Glomerular endothelial cell (primary cell): Measurements from ENCODE around the gene AIF1. TPM values are rescaled to one million over a fixed set of nuclear protein-coding genes. Genes with fewer than 3 reads are reported as not detected.

Experiments
- DNase-seq: peaks from one replicate; pipeline ENCODE4 v3.0.0-alpha.2; 2011; ENCODE audit warnings: low read depth, low spot score; ENCODE audit errors: extremely low read depth
- total RNA-seq: library from RNA; depleted of rRNA; stranded (reverse); fragments of >200 nt; gene quantifications from 2 replicates; pipeline ENCODE4 v1.2.3, GENCODE V29; 2015

AIF1 gene
- total RNA-seq, 1 donor from 2014 or later: not detected

- no peak for DNase-seq
Measured at GRCh38 chr6:31639449-31639861, 24.4 kb downstream of the AIF1 start.

DNA sequence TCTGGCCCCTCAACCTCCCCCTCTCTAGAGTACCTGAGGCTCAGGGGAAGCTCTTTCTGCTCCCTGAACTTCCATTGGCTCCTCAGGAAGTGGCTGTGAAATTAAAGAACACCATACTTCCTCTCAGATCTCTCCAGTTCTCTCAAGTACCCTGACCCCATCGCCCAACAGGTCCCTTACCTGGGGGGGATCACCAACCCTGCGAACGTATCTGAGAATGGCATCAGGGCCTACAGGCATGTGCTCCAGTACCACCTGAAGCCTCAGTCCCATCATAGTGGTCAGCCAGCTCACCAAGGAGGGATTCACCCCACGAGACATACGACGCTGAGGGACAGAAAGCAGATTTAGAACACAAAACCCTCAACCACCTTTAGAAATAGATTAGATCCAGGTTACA is 25.6 kb downstream of the AIF1 start:
- no peak for DNase-seq

DNA sequence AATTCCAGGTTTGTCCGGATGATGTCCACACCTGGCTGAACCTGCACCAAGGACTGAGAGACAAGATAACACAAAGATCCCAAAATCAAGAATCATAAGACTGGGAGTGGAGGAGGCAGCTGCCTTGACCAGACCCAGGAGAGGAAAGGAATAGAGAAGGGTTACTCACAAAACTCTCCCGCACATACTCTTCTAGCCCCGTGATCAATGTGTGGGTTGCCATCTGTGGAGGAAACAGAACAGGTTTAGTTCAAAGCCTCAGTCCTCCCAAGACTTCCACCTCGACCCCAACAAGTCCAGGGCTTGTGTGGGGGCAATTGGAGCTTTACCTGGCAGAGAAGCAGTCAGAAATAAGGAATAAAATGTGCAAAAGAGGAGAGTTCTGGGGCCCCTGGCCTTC is 26.3 kb downstream of the AIF1 start:
- DNase-seq: no peak

- DNase-seq: no peak
Measured at GRCh38 chr6:31642798-31643570, 27.9 kb downstream of the AIF1 start.

DNA sequence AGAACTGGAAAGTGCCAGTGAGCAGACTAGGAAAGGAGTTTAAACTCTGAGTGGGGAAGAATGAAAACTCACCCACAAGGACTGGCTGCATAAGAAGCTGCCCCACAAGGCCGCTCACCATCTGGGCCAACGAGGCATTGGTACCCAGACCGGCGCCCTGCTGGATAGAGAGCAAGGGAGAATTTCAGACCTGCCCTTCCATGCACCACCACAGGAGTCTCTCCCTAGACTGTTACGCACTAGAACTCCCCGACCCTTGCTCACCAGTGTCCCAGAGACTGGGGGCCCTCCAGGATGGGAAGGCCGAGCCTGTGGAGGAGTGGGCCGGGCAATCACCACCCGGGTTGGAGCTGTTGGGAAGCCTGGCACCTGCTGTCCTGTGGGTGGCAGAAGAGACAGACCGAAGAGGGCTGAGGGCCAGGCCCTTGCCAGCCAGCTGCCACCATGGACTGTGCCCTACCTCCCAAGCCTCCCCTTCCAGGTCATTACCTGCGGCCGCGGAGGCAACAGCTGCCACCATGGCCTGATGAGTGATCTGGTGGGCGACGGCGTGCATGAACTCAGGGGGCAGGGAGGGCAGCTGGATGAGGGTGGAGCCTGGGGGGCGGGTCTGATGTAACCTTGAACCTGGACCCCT is 28.9 kb downstream of the AIF1 start:
- DNase-seq: no peak

DNA sequence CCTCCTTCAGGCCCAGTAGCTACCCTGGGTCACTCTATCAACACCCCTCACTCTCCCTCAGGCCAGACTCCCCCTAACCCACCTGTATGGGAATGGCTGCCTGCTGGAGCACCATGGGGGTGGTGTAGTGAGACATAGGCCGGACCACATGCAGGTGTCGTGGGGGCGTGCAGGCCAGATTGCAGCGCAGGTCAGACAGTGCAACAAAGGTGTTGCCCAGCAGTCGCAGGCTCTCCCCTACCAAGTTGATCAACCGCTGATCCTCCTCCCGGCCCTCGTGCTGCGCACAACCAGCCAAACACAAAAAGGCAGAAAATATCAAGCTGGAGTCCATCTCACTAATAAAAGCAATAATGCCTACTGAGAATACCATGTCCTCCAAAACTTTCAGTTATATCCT is 30.3 kb downstream of the AIF1 start:
- DNase-seq: no peak

DNA sequence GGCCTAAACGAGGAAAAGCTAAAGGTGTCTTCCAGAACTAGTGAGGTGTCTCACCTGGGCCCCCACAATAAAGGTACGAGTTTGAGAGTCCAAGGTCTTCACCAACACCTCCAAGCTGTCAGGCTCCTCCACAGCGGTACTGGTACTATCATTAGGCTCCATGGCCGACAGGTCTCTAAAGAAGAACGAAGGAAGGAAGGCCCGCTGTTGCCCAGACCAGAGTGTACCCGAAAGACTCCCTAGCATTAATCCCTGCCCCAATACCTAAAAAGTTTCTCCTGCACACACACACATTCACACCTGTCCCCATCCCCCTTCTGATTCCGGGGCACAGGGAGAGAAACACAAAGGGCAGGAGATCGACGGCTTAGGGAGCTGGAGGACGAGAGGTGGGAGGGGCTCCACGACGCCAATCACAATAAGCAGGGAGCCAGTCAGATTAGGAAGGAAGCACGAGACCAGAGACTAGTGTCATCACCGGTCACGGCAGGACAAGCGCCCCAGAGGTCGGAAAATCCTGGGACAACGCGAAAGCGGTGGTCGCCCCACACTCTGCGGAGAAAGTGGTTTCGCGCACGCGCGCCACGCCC is 36.7 kb downstream of the AIF1 start:
- DNase-seq: peak; percentile 55

DNA sequence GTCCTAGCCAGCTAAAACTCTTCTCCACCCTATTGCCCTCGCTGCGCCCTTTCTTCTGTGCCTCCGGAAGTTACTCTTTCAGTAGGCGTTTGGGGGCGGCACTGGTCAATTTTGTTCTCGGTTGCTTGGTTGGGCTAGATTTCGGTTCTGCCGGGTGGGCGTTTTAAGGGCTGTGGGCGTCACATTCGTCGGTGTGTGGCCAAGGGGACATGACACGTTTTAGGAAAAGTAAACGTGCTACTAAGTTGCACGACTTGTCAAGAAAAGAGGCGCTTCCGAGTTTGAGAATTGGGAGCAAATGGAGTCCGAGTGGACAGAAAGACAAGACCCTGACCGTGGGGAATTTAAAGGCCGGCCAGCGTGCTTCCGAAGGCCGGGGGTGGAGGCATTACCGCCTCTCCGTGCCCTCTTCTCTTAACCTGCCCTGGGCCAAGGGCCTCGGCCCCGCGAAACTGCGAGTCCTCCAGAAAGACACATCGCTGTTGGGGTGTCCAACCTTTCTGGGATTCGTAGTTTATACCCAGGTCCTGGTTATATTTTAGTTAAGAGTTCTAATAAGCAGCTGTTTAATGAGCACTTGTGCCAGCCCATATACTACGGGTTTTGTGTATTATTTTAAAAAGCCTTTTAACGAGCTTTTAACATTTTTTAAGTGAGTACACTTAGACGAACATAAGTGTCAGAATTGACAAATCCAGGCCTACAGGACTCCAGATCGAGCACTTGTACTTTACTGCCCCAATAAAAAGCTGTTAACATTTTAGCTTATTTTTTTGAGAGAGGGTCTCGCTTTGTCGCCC is 38.1 kb downstream of the AIF1 start:
- no peak for DNase-seq

- DNase-seq: no peak
Measured at GRCh38 chr6:31654574-31655348, 39.7 kb downstream of the AIF1 start.

- DNase-seq: no peak
Measured at GRCh38 chr6:31655349-31656237, 40.6 kb downstream of the AIF1 start, which contains the start of gene APOM. Gene APOM (plus strand): TSS chr6:31655894. CDS start chr6:31655967, 73 bp downstream.

DNA sequence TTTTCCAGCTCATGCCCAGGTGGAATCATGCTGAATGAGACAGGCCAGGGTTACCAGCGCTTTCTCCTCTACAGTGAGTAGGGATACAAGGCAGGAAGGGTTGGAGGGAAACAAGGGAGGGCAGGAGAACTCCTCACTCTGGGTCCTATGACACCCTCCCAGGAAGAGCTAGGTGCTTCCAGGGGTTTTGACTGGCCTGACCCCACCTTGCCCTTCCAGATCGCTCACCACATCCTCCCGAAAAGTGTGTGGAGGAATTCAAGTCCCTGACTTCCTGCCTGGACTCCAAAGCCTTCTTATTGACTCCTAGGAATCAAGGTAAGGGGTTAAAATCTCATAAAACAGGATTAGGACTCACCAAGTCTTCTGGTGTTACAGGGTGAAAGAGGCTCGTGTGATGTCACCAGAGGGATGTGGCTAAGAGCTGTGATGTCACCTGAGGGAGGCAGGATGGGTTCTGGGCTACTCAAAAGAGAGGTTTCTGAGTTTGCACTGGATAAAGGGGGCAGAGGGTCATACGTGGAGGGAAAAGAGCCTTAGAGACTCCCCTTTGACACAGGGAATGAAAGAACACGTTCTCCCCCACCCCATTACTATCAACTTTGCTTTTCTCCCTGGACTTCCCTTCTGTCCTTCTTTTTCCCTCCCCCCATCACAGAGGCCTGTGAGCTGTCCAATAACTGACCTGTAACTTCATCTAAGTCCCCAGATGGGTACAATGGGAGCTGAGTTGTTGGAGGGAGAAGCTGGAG is 42.5 kb downstream of the AIF1 start:
- DNase-seq: no peak

DNA sequence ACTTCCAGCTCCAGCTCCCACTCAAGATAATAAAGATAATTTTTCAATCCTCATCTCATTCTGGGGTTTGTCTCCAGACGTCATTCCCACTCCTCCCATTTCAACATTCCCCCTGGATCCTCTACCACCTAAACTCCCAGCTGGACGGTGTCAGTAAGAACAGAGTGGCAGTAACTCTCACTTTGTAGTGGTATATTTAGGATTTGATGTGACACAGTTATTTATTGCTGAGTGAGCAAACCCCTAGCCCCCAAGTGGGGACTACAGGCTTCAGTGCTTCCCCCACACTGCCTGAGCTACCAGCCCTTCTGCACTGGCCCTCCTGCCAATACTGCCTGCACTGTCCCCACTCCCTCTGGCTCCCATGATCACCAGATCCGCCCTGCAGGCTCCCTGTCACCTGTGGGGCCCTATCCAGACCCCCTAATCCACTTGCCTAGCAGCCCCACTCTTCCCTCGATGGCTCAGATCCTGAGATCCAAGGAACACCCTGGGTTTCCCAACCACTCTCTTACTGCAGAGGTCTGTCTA is 43.2 kb downstream of the AIF1 start:
- DNase-seq: no peak

GRCh38 chr6:31658983-31659648 is 44.1 kb downstream of the AIF1 start:
- DNase-seq: no peak

DNA sequence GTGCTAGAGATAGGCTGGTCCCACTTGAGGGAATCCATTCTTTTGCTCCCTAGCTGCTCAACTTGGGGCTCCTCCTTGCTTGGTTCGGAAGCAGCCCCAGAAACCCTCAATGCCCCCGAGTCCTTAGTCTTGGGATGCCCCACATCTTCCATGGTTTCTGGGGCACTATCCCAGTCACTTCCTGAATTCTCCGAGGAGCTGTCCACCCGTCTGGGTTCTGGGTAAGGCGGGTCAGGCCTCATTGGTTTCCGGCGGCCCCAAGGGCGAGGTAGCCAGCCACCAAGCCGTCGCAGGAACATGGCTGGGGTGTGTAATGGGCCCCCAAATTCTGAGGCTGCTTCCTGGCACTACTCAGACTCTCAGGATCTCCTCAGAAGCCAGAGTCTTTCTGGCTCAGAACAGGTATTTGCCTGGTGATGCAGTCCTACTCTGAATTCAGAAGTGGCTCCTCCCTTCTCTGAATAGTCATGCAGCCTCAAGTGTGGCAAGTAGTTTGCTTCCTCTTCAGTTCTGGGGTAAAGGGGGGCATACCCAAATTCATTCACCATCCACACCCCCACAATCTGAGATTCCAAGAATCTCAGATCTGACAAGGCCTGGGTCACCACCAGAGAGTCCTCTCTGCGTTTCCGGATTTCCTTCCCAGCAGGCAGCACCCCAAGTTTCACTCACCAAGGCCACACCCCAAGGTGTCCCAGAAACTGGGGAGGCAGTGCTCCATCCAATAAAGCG is 44.8 kb downstream of the AIF1 start:
- no peak for DNase-seq

DNA sequence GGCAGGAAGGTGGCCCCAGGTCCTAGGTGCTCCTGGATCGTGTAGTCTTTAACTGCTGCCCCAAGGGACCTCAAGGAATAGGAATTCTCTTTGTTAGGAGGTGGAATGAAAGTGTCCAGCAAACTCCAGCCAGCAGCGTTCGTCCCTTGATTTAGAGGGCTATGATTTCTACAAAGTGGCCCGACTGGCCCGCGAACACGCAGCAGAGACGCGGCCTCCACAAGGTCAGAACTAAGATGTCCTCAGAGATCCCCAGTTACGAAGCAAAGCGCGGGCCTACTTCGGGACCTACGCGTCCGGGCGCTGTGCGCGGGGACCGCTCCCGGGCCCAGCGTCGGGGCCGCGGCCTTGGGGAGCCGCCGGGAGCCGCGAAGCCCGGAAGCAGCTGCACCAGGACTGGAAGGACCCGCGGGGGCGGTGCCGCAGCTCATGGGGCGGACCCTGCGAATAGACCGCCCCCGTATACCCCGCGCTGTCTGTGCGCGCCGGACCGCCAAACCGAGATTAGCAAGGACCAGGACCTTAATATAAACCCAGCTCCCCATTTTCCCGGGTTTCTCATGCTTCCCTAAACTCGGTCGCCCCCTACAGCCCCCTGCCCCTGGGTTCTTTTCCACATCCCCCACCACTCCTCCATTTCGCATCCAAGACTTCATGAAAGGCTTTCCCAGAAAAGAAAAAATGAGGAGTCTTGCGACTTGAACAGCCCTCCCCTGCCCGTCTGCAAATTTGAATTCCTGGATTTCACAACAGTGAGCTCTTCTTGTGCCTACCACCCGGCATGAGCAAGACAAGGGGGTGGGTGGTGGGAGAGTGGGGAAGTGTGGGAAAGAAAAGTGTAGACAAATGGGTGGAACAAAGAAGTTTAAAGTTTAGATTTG is 45.6 kb downstream of the AIF1 start, which contains the start of gene C6orf47:
TSS of gene C6orf47 (minus strand) at position 398 of the 881 bp plus-strand sequence. CDS start 831 bp downstream, outside the sequence.
- no peak for DNase-seq
